G401.6 (cell line): ENCODE data around the gene CDH2.

ENCODE experiments used
- FAIRE-seq: peaks from 2 replicates; lab custom pipeline; 2012; peaks lifted over from hg19 to GRCh38; lab: Jason Lieb, UNC

CDH2 gene

GRCh38 chr18:28176948-28177827 lies at the start of gene CDH2:
Gene CDH2, minus strand, starts transcription at chr18:28177130. Its CDS starts 108 bp downstream, at chr18:28177022.
- FAIRE-seq = no peak

DNA sequence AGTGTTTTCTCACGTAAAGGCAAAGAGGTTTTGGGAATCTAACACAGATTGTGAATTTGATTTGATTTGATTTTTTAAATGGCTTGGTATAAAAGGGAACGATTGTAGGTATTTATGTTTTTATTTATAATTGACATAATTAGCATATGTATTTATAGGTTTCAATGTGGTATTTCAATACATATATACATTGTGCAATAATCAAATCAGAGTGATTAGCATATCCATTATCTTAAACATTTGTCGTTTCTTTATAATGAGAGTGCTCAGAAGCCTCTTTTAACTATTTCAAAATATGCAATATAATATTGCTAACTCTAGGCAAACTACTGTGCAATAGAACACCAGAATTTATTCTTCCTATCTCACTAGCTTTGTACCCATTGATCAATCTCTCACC lies 35.1 kb upstream of the CDH2 start:
- FAIRE-seq = no peak

GRCh38 chr18:28208712-28209265 lies 31.9 kb upstream of the CDH2 start:
- no peak for FAIRE-seq

GRCh38 chr18:28208268-28208667 lies 31.3 kb upstream of the CDH2 start:
- no peak for FAIRE-seq

DNA sequence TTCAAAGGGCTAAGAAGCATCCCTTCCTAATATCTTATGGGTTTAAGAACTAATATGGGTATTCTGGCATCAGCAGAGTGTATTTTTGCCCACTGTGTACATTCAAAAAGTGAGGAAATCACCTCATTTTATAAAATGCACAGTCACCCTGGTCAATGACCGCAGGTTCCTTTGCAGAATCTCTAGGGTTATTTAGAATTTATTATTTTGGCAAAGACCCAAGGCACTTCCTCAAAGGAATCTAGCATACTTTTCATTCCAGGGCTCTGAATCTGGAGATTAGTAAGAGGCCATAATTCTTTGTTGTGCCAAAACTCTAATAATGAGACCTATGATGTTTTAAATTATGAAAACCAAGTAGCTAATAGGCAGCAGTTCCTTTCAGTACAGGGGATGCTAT lies 27.2 kb upstream of the CDH2 start:
- no peak for FAIRE-seq

GRCh38 chr18:28201056-28201455 lies 24.1 kb upstream of the CDH2 start:
- FAIRE-seq = no peak

DNA sequence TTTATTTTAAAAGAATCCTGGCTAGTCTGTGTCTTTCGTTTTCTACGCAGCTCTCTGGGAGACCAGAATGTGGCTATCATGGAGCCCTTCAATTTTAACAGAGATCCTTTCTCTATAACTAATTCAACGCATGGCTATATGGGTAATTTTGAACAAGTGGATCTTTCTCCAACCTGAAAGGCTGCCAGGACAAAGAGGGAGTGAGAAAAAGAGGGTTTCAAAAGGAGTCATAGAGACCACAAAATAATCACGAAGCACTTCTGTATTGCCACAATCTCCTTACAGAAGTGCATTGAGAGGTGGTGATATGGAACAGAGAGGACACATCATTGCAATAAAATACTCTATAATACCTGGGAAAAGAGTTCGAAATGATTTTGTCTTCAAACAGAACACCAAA lies 21.7 kb upstream of the CDH2 start:
- FAIRE-seq = no peak

DNA sequence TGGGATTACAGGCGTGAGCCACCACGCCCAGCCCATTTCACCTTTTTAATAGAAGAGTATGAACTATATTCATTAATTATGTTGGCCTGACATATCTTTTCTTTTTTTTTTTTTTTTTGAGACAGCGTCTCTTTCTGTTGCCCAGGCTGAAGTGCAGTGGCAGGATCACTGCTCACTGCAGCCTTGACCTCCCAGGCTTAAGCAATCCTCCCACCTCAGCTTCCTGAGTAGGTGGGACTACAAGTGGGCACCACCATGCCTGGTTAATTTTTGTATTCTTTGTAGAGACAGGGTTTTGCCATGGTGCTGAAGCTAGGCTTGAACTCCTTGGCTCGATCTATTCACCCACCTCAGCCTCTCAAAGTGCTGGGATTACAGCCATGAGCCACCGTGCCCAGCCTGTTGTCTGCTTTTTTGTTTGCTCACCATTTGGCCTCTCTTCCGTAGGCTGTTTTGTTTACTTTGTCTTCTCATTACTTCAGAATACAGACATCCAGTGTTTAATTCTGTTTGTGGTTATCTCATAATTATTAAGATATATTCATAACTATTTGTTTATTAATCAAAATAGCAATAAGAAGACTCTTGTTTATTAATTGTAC lies 16.3 kb upstream of the CDH2 start:
- FAIRE-seq = no peak

- FAIRE-seq = peak; percentile 23
Measured at GRCh38 chr18:28189400-28190239, 12.7 kb upstream of the CDH2 start.

- no peak for FAIRE-seq
Measured at GRCh38 chr18:28185121-28185520, 8.2 kb upstream of the CDH2 start.

- no peak for FAIRE-seq
Measured at GRCh38 chr18:28183418-28184078, 6.6 kb upstream of the CDH2 start.

DNA sequence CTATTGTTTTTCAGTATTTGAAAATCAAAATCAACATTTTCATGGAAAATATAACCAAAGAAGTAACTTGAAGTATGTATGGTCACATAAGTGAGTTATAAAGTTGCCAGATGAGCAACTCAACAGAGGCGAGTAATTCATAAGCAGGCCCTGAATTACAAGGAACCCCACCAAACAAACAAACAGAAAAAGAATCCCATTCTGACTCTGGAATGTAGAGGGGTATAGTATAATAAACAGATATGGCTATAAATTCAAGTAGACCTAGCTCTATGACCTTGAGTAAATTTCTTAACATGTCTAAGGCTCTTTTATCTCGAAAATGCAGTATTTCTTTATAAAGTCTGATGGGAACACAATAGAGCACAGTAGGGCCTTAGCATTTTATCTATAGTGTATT lies 4.7 kb upstream of the CDH2 start:
- FAIRE-seq = no peak

DNA sequence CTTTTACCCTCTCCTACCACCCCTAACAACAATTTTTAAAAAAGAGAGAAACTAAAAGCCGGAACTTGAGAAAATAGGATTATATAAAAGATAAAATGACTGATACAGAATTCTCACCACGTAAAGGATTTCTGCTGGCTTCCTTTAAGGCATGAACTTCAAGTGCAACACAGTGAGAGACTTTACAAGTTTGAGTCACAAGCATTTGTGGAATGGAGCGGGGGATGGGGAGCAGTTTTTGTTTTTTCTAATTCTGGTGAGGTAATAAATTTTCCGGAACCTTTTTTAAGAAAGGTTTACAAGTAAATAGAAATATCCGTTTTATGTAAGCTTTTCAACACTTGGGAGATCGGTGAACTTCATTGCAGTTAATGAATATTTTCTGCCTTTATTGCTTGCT lies 1.8 kb upstream of the CDH2 start:
- FAIRE-seq = no peak

GRCh38 chr18:28177828-28178635 lies 1.1 kb upstream of the CDH2 start:
- FAIRE-seq = no peak

- no peak for FAIRE-seq
Measured at GRCh38 chr18:28176698-28176947, 307 bp downstream of the CDH2 start.

DNA sequence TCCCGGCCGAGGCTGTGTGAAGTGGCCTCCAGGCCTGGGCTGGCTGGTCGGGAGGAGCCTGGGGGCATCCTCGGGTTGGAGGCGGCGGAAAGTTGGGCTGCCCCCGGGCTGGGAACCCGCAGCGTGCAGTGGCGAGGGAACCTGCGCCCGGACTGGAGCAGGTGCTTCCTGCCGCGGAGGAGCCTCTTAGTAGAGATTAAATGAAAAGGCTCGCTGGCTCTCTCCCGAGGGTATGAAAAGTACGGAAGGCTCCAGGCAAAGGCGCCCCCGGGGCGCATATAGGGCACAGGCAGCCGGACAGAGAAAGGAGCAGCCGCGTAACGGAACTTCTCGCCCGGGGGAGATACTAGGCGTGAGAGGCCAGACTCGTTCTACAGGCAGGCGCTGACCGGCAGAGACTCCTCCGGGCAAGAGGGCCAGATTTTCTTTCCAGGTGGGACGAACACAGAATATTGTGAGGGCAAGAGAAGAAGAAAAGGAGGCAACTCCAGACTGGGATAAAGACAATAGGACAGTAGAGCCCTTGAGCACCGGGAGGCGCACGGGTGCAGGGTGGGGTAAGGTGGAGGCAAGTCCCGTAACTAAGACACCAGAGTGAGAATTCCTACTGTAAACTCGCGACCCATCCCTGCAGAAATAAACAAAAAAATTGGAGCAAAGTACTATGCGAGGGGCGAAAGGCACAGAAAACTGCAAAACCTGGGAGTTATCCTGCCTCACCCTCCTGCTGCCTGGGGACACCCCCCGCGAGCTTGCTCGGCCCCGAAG lies 816 bp downstream of the CDH2 start:
- FAIRE-seq = no peak

DNA sequence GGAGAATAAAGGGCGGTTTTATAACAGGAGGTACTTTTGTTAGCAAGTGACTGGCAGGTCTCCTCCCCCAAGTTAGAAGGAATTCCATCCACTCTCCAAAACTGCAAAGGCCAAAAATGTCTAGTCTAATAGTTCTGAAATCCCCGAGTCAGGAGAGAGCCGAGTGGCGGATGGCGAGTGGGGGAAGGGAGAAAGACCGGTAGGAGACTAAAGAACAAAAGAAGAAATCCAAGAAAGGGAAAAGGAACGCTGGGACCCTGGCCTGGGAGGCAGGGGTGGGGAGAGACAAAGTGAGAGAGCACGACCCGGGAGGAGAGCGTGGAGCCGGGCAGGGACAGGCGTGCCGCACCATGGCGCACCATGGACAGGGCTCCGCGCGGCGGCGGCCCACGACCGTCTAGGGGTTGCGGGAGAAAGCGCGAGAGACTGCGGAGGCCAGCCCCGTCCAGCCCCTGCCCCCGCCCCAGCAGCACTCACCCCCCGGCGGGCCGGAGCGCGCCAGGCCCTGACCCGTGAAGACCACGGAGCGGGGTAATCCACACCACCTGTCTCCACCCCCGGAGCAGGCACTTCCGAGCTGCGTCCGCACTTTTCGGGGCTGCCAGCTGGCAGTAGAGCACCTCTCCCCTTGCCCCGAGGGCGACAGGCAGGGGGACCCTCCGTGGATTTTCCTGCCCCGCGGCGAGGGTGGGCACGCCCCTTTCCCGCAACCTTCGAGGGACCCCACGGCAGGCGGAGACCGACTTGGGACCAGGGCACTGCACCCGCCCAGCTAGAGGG lies 1.6 kb downstream of the CDH2 start:
- no peak for FAIRE-seq

- no peak for FAIRE-seq
Measured at GRCh38 chr18:28174181-28174905, 2.6 kb downstream of the CDH2 start.

- FAIRE-seq = no peak
Measured at GRCh38 chr18:28171837-28172236, 5.1 kb downstream of the CDH2 start.
